ENCODE results near the gene NPHP4. TPM values are rescaled to one million over a fixed set of nuclear protein-coding genes. Genes with fewer than 3 reads are reported as not detected.

The NPHP4 gene
- total and polyA plus RNA-seq, 10 of the 15 experiments (the other 5 are each of a cell fraction or from before 2014, with no cell fraction given): 0.16 to 10.5 (median 3.1) TPM

GRCh38 chr1:6033124-6033523 lies 40.9 kb upstream of the NPHP4 start:
- Histone ChIP-seq H3K27ac (ENCODE audit: control insufficient read depth, insufficient read depth) (no peak overlapping the region), H3K4me3 (no peak overlapping the region), H3K9ac (ENCODE audit: control insufficient read depth, insufficient read depth, low read length) (no peak overlapping the region), H3K4me1 (ENCODE audit: control insufficient read depth, insufficient read depth, low read length) (peaks cover 25% of the 10 kb centered on the region), H3K27me3 (replicated peaks in 1 of 2; ENCODE audit: control insufficient read depth in 2 of 2, insufficient read depth in 2 of 2, low read length in 1 of 2) (no peaks in the 10 kb centered on the region), H3K4me2 (ENCODE audit: control insufficient read depth, insufficient read depth) (peak overlapping the region; percentile 23; the same call in 1 of the 2 replicates), H3K9me3 (replicated peaks; ENCODE audit: control insufficient read depth, insufficient read depth, low read length) (no peaks in the 10 kb centered on the region), H2AFZ (ENCODE audit: control insufficient read depth, low read depth, low read length) (no peak overlapping the region), H3K79me2 (ENCODE audit: control insufficient read depth, insufficient read depth, low read length) (peaks cover 67% of the 10 kb centered on the region), H3K36me3 (ENCODE audit: control insufficient read depth in 2 of 2, insufficient read depth in 2 of 2, low read length in 1 of 2) (peaks cover 9 to 18% of the 10 kb centered on the region in 2 experiments), H4K20me1 (ENCODE audit: control insufficient read depth, insufficient read depth) (peaks cover 11% of the 10 kb centered on the region)
- intact Hi-C loops (cut with micrococcal nuclease; ENCODE audit: unreplicated experiment) (no loop called here), in situ Hi-C loops (cut with MboI) (no loop called here)
- ATAC-seq: no peak
- no peak for FAIRE-seq
- BruUV-seq (replicated peaks): no TSS peak
- ChIA-PET SMC1A (ENCODE audit: uncharacterized antibody, unreplicated experiment) (interaction anchor here (1.2 kb wide), 1 partner anchor 9 kb away, joined by 3 read pairs; no protein-coding TSS in a partner anchor), CTCF (interaction anchor here (0.6 to 1.5 kb wide), 4 partner anchors 8 to 524 kb away, joined by 3 to 6 read pairs (median 4); no protein-coding TSS in a partner anchor), POLR2A (no interaction called here), RAD21 (ENCODE audit: unreplicated experiment) (no interaction called here)
- WGBS (ENCODE audit: insufficient coverage, insufficient replicate concordance, low lambda C conversion rate, missing lambda C conversion rate): 97% methylated on average over 8 of the region's 8 CpGs
- DNase-seq (ENCODE audit: low read depth, low spot score): no peak
- peak; percentile 79 for TF ChIP-seq TCF3 (IDR thresholded peaks at IDR 0.05; ENCODE audit: borderline replicate concordance, insufficient read depth, low read depth, low read length)
- peak; percentile 27; the same call in 1 of the 2 replicates for TF ChIP-seq POLR2AphosphoS5 (IDR thresholded peaks at IDR 0.05; ENCODE audit: low read length)
- no peak for TF ChIP-seq ZNF384 (IDR thresholded peaks at IDR 0.05; ENCODE audit: borderline replicate concordance, low read depth, low read length)
- TF ChIP-seq NR2C2 (IDR thresholded peaks at IDR 0.05; ENCODE audit: borderline replicate concordance, control insufficient read depth, insufficient read length, low read depth): peak; percentile 62
- TF ChIP-seq ATF3 (IDR thresholded peaks at IDR 0.05; ENCODE audit: borderline replicate concordance, extremely low read depth, low read depth, low read length): no peak
- peak; percentile 99 for TF ChIP-seq BCL3 (IDR thresholded peaks at IDR 0.05; ENCODE audit: borderline replicate concordance, insufficient read depth, low read depth, low read length, poor library complexity, severe bottlenecking)
- TF ChIP-seq SRF (IDR thresholded peaks at IDR 0.05; ENCODE audit: low read depth in 2 of 2, low read length in 2 of 2): no peak
- peak; percentile 68 for TF ChIP-seq PBX3 (IDR thresholded peaks at IDR 0.05; ENCODE audit: insufficient replicate concordance, low read depth, low read length)
- TF ChIP-seq HDGF (IDR thresholded peaks at IDR 0.05): peak; percentile 95

Data from GM12878 (cell line).